GM18502 (cell line): Measurements from ENCODE around the gene IL15.
"Not testable (repeated sequence)": the region's sequence is repeated elsewhere in the genome, so short reads cannot be mapped to it uniquely, and the experiment has no call there.

Experiments used
- ATAC-seq: cut with Tn5 transposase; IDR thresholded peaks from one replicate; pipeline ENCODE4 v1.9.1; 2021; ENCODE audit warnings: mild to moderate bottlenecking; ENCODE audit not compliant: unreplicated experiment, poor library complexity

Gene IL15

GRCh38 chr4:141636082-141636770 lies at the start of gene IL15:
Gene IL15, plus strand, starts transcription at chr4:141636583. Its CDS starts 82,882 bp downstream, at chr4:141719465.
- ATAC-seq: peak; percentile 63

- ATAC-seq: no peak
Observed at GRCh38 chr4:141587897-141588296, 48.5 kb upstream of the IL15 start.

DNA sequence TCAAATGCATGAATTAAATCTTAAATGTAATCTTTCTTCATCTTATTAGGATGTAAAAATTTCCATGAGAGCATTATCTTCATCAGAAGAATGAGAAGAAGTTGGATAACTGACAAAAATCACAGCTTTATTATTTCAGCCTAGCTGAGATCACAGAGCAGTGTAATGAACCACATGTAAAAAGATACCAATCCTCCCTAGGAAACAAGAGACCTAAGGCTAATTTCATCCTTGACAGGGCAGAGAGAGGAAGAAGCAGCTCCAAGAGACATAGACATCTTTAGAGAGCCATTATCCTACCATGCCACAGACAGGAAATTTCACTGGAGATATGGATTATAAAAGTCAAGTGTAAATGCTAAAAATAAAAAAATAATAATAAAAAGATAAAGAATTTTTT lies 40.9 kb upstream of the IL15 start:
- no peak for ATAC-seq

DNA sequence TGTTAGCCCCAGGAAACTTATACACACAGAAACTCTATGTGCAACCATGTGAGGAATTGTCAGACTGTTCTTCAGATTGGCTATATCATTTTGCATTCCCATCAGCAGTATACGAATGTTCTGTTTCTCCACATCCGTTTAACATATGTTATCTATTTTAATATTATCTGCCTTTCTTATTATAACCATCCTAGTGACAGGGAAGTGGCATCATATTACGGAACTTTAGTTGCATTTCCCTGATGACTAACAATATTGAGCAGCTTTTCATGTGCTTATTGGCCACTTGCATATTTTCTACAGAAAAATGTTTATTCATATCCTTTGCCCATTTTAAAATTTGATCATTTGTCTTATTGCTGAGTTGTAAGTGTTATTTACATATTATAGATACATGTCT lies 36.5 kb upstream of the IL15 start:
- ATAC-seq: no peak

DNA sequence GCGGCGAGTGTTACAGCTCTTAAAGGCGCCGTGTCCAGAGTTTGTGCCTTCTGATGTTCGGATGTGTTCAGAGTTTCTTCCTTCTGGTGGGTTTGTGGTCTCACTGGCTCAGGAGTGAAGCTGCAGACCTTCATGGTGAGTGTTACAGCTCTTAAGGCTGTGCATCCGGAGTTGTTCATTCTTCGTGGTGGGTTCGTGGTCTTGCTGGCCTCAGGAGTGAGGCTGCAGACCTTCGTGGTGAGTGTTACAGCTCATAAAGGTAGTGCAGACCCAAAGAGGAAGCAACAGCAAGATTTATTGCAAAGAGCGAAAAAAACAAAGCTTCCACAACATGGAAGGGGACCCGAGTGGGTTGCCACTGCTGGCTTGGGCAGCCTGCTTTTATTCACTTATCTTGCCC lies 31.7 kb upstream of the IL15 start:
- not testable (repeated sequence) for ATAC-seq

DNA sequence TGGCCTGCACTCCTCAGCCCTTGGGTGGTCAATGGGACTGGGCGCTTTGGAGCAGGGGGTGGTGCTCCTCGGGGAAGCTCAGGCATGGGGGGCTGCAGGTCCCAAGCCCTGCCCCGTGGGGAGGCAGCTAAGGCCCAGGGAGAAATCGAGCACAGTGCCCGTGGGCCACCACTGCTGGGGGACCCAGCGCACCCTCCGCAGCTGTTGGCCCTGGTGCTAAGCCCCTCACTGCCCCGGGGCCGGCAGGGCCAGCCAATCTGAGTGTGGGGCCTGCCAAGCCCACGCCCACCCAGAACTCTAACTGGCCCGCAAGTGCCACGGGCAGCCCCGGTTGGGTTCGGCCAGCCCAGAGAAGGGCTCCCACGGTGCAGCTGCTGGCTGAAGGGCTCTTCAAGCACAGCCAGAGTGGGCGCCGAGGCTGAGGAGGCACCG lies 30.9 kb upstream of the IL15 start:
- no peak for ATAC-seq

DNA sequence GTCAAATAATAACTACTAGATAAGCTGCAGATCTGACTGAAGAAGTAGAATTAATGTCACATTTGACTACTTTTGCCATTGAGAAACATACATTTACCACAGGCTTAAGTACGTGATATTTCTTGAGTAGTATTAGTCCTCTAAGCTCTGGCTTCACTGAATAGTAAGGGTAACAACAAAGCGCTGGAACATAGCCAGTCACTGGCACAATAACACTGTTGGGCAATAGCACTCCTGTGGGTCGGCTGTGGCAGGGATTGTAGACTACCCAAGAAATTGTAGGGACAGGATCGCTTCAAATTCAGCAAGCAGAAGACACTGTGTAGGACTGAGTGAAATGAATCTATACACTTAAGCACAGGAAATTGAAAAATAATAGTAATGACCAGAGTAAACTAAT lies 27.1 kb upstream of the IL15 start:
- no peak for ATAC-seq

- ATAC-seq: no peak
Observed at GRCh38 chr4:141610365-141610764, 26.0 kb upstream of the IL15 start.

- ATAC-seq: no peak
Observed at GRCh38 chr4:141614878-141615586, 21.4 kb upstream of the IL15 start.

GRCh38 chr4:141615587-141615918 lies 20.8 kb upstream of the IL15 start:
- ATAC-seq: not testable (repeated sequence)

- ATAC-seq: no peak
Observed at GRCh38 chr4:141620715-141621114, 15.7 kb upstream of the IL15 start.

- no peak for ATAC-seq
Observed at GRCh38 chr4:141625023-141625422, 11.4 kb upstream of the IL15 start.

GRCh38 chr4:141630854-141631253 lies 5.5 kb upstream of the IL15 start:
- ATAC-seq: no peak

GRCh38 chr4:141635736-141636081 lies 674 bp upstream of the IL15 start:
- peak; percentile 48 for ATAC-seq

GRCh38 chr4:141636771-141637460 lies 533 bp downstream of the IL15 start:
- ATAC-seq: peak; percentile 57

- ATAC-seq: peak; percentile 17
Observed at GRCh38 chr4:141637565-141637964, 1.2 kb downstream of the IL15 start.

GRCh38 chr4:141638230-141638629 lies 1.8 kb downstream of the IL15 start:
- no peak for ATAC-seq

DNA sequence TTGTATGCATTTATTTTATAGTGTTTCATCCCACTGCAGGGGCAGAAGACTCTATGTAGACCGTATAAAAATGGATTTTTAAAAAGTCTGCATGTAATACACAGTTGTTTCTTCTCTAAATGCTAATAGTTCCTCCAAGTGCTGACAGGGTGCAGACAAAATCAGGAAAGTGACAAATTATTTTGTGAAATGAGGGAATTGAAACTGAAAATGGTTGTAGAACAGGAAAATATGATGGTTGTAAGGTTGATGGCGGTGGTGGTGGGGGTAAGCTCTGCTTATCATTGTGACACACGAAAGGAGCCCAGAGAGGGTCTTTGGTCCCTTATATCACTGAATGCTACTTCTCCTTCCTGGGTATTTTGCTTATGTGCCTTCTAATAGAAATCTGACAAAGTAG lies 4.3 kb downstream of the IL15 start:
- ATAC-seq: no peak

DNA sequence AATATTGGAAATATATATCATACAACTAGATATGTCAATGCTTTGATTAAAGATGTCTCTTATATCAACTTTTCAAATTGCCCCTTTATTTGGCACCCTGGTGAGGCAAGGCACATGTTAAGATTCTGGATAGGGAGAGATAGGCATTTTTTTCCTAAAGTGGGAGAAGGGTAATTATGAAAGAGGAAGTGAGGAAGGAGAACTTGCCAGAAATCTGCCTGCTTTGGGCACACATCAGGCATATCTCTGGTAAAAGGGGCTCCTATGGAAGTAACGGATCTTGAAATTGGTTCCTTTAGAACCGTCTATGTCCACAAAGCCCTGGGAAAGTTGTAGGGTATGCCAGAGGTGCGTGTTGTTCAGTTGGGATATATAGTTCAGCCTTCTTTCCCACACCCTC lies 5.7 kb downstream of the IL15 start:
- ATAC-seq: no peak

DNA sequence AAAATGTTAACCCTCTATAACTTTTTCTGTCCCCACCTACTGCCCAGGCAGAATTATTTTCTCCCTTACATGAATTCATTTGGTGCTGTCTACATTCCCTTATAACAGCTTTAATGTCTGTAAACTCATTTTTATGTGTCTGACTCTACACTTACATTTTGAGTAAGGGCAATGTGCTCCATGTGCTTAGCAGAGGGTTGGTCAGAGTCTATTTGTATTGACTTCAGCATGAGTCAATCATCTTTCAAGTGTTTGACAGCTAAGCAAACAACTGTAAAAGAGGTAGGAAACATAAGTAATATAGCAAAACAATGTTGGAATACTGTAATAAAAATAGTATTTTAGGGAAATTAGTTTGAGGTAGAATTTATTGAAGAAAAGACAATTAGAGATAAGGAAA lies 6.3 kb downstream of the IL15 start:
- ATAC-seq: peak; percentile 31

GRCh38 chr4:141643557-141643956 lies 7.2 kb downstream of the IL15 start:
- peak; percentile 62 for ATAC-seq
